IPS-18a (cell line): ENCODE results near the gene GALNT2.

ENCODE experiments used
- H3K27ac ChIP-seq: one replicate; pipeline ENCODE4 v1.5.1; 2013; ENCODE audit warnings: low read length
- H3K27me3 ChIP-seq: one replicate; pipeline ENCODE4 v1.6.1; 2013; ENCODE audit warnings: mild to moderate bottlenecking, low read length; ENCODE audit not compliant: control insufficient read depth, insufficient read depth
- H3K36me3 ChIP-seq: one replicate; pipeline ENCODE4 v1.6.1; 2013; ENCODE audit warnings: low read depth, low read length; ENCODE audit not compliant: control insufficient read depth
- H3K4me1 ChIP-seq: one replicate; pipeline ENCODE4 v1.6.1; 2013; ENCODE audit warnings: low read depth, low read length; ENCODE audit not compliant: control insufficient read depth
- H3K4me3 ChIP-seq: one replicate; pipeline ENCODE4 v1.5.1; 2013; ENCODE audit warnings: low read length
- H3K9ac ChIP-seq: one replicate; pipeline ENCODE4 v1.6.1; 2013; ENCODE audit warnings: mild to moderate bottlenecking, low read length, moderate library complexity
- H3K9me3 ChIP-seq: one replicate; pipeline ENCODE4 v1.6.1; 2013; ENCODE audit warnings: low read depth, low read length; ENCODE audit not compliant: control insufficient read depth

The GALNT2 gene

GRCh38 chr1:230066466-230067404 lies at the start of gene GALNT2:
GALNT2 (plus strand) TSS chr1:230067238; CDS start chr1:230067281, 43 bp downstream.
- H3K4me3 ChIP-seq, result peak within 1 kb of the TSS; percentile 77
- H3K27me3 ChIP-seq, result peaks cover 28% of the 10 kb centered on the region
- H3K36me3 ChIP-seq, result no peaks in the 10 kb centered on the region
- H3K9me3 ChIP-seq, result no peaks in the 10 kb centered on the region
- no peak within 1 kb of the TSS for H3K27ac ChIP-seq
- H3K9ac ChIP-seq, result peak within 1 kb of the TSS; percentile 71
- H3K4me1 ChIP-seq, result peaks cover 21% of the 10 kb centered on the region

- Histone ChIP-seq H3K9me3 (no peaks in the 10 kb centered on the region), H3K9ac (no peak overlapping the region), H3K27me3 (no peaks in the 10 kb centered on the region), H3K4me3 (no peak overlapping the region), H3K27ac (no peak overlapping the region), H3K4me1 (peaks cover 18% of the 10 kb centered on the region), H3K36me3 (no peaks in the 10 kb centered on the region)
Observed at GRCh38 chr1:230020451-230020850, 46.6 kb upstream of the GALNT2 start.

GRCh38 chr1:230022666-230023380 lies 44.2 kb upstream of the GALNT2 start:
- Histone ChIP-seq H3K9ac (no peak overlapping the region), H3K4me1 (peaks cover 11% of the 10 kb centered on the region), H3K9me3 (no peaks in the 10 kb centered on the region), H3K27me3 (no peaks in the 10 kb centered on the region), H3K4me3 (no peak overlapping the region), H3K27ac (no peak overlapping the region), H3K36me3 (no peaks in the 10 kb centered on the region)

- no peak overlapping the region for H3K4me3 ChIP-seq
- no peaks in the 10 kb centered on the region for H3K36me3 ChIP-seq
- H3K9ac ChIP-seq, result no peak overlapping the region
- H3K9me3 ChIP-seq, result no peaks in the 10 kb centered on the region
- no peaks in the 10 kb centered on the region for H3K27me3 ChIP-seq
- H3K27ac ChIP-seq, result no peak overlapping the region
- H3K4me1 ChIP-seq, result peaks cover 6% of the 10 kb centered on the region
Observed at GRCh38 chr1:230025686-230026085, 41.4 kb upstream of the GALNT2 start.

- Histone ChIP-seq H3K36me3 (no peaks in the 10 kb centered on the region), H3K4me3 (no peak overlapping the region), H3K9ac (no peak overlapping the region), H3K9me3 (no peaks in the 10 kb centered on the region), H3K27me3 (no peaks in the 10 kb centered on the region), H3K4me1 (peaks cover 6% of the 10 kb centered on the region), H3K27ac (no peak overlapping the region)
Observed at GRCh38 chr1:230026139-230026538, 40.9 kb upstream of the GALNT2 start.

GRCh38 chr1:230026572-230026971 lies 40.5 kb upstream of the GALNT2 start:
- Histone ChIP-seq H3K27ac (no peak overlapping the region), H3K36me3 (no peaks in the 10 kb centered on the region), H3K27me3 (no peaks in the 10 kb centered on the region), H3K4me1 (peaks cover 6% of the 10 kb centered on the region), H3K4me3 (no peak overlapping the region), H3K9me3 (no peaks in the 10 kb centered on the region), H3K9ac (no peak overlapping the region)

- Histone ChIP-seq H3K27ac (no peak overlapping the region), H3K36me3 (no peaks in the 10 kb centered on the region), H3K4me3 (no peak overlapping the region), H3K4me1 (peaks cover 6% of the 10 kb centered on the region), H3K9me3 (no peaks in the 10 kb centered on the region), H3K9ac (no peak overlapping the region), H3K27me3 (no peaks in the 10 kb centered on the region)
Observed at GRCh38 chr1:230028602-230029223, 38.3 kb upstream of the GALNT2 start.

- H3K27ac ChIP-seq, result no peak overlapping the region
- no peaks in the 10 kb centered on the region for H3K9me3 ChIP-seq
- peaks cover 6% of the 10 kb centered on the region for H3K4me1 ChIP-seq
- no peak overlapping the region for H3K9ac ChIP-seq
- H3K27me3 ChIP-seq, result no peaks in the 10 kb centered on the region
- H3K4me3 ChIP-seq, result no peak overlapping the region
- no peaks in the 10 kb centered on the region for H3K36me3 ChIP-seq
Observed at GRCh38 chr1:230029244-230029941, 37.6 kb upstream of the GALNT2 start.

- Histone ChIP-seq H3K27ac (no peak overlapping the region), H3K9me3 (no peaks in the 10 kb centered on the region), H3K27me3 (no peaks in the 10 kb centered on the region), H3K4me3 (no peak overlapping the region), H3K36me3 (no peaks in the 10 kb centered on the region), H3K9ac (no peak overlapping the region), H3K4me1 (peaks cover 6% of the 10 kb centered on the region)
Observed at GRCh38 chr1:230030122-230030821, 36.8 kb upstream of the GALNT2 start.

- Histone ChIP-seq H3K4me1 (peaks cover 6% of the 10 kb centered on the region), H3K36me3 (no peaks in the 10 kb centered on the region), H3K4me3 (no peak overlapping the region), H3K27ac (no peak overlapping the region), H3K9me3 (no peaks in the 10 kb centered on the region), H3K27me3 (no peaks in the 10 kb centered on the region), H3K9ac (no peak overlapping the region)
Observed at GRCh38 chr1:230031131-230031530, 35.9 kb upstream of the GALNT2 start.
